HG03097 (cell line): ENCODE measurements around the gene DNAJC25.
A peak's percentile ranks its signal among the peaks of the same experiment; 100 is the strongest.
"Not testable (repeated sequence)": the region's sequence is repeated elsewhere in the genome, so short reads cannot be mapped to it uniquely, and the experiment has no call there.

Source experiments
- ATAC-seq: cut with Tn5 transposase; IDR thresholded peaks from one replicate; pipeline ENCODE4 v1.9.1; 2021; ENCODE audit not compliant: unreplicated experiment, low FRiP score

The DNAJC25 gene

DNA sequence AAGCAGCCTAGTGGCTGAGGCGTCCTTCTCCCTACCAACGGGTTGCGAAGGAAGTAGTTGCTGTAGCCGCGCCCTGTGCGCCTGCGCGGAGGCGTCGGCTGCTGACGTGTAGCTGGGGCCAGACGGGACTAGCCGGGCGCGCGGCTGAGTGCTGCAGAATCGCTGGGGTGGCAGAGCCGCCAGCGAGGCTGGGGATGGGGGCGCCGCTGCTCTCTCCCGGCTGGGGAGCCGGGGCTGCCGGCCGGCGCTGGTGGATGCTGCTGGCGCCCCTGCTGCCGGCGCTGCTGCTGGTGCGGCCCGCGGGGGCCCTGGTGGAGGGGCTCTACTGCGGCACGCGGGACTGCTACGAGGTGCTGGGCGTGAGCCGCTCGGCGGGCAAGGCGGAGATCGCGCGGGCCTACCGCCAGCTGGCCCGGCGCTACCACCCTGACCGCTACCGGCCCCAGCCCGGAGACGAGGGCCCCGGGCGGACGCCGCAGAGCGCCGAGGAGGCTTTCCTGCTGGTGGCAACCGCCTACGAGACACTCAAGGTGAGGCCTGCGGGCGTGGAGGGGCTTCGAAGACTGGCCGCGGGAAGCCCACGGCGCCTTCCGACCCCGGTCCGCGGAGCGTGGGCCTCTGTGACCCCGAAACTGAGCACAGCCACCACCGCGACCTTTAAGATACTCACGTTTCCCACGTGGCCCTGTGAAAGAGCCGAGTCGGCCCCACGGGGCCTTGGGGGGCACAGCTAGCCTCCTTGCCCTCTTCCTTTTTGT lies at the start of gene DNAJC25:
Gene DNAJC25 (plus strand): TSS at position 121 of the 758 bp plus-strand sequence. CDS start 74 bp downstream, at position 195.
- peak; percentile 96 for ATAC-seq

DNA sequence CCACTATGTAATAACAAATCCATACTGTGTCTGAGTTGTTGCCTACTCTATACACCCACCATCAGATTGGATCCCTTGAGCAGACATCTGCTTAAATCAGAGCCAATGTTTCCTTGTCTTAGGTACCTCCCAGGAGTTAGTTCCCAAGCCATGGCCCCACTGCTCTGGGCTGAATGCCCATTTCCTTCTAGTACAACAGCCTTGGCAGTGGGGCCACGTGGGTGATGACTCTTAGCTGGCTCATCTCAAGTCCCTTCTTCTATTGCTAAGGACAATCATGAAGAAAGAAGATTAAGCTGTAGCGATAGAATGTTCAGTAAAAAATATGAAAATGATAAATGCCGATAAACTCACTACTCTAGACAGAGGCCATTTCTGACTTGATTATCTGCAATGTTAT lies 48.2 kb upstream of the DNAJC25 start:
- no peak for ATAC-seq

DNA sequence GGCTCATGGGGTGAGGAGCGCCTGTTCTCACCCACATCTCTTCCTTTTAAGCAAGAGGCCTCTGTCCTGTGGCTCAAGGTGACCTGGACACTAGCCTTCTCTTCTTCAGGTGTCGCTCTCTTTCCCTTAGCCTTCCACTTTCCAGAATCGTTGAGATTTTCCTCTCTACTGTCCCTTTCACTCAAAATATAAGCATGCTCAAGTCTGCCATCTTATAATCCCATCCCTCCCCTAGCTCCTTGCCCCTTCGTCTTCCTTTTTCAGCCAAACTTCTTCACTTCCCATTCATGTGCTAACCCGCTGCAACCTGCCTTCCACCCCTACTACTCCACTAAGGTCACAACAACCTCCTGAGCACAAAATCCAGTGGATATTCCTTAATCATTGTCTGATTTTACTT lies 44.8 kb upstream of the DNAJC25 start:
- no peak for ATAC-seq

DNA sequence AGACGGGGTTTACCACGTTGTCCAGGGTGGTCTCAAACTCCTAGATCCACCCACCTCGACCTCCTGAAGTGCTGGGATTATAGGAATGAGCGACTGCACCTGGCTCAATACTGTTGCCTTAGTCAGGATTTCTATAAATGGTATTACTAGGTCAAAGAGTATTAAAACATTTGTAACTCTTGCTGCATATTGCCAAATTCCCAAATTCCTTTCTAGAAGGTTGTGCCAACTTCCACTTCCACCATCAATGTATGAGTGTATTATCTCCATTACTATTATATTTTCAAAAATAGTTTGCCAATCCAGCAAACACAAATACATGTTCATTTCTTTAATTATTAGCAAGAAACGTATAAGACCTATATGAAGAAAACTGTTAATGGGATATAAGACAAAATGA lies 42.3 kb upstream of the DNAJC25 start:
- no peak for ATAC-seq

DNA sequence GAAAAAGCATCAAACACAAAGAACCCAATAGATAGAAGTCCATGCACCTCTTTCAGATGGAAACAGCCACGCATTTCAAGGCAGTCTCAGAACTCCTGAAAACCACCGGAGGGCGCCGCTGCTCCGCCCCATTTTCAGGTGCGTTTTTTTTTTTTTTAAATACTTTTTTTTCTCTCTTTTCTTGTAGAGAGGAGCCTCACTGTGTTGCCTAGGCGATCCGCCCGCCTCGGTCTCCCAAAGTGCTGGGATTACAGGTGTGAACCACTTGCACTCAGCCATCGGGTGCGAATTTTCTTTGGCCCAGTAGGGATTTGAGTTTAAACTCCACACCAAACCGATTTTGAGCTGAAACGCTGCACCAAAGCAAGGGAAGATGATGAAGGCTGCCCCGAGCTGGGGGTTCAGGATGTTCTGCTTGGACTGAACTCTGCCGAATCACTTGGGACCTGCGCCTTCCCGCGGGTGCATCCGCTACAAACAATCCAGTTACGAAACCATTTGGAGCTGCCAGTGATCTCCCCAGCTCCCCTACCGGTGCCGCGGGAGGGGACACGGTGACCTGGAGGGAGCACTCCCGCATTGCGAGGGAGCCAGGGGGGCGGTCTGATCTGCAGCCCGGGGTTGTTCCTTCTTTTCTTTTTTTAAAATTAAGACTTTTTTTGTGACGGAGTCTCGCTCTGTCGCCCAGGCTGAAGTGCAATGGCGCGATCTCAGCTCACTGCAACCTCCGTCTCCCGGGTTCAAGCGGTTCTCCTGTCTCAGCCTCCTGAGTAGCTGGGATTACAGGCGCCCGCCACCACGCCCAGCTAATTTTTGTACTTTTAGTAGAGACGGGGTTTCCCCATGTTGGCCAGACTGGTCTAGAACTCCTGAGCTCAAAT lies 33.0 kb upstream of the DNAJC25 start:
- ATAC-seq: no peak

DNA sequence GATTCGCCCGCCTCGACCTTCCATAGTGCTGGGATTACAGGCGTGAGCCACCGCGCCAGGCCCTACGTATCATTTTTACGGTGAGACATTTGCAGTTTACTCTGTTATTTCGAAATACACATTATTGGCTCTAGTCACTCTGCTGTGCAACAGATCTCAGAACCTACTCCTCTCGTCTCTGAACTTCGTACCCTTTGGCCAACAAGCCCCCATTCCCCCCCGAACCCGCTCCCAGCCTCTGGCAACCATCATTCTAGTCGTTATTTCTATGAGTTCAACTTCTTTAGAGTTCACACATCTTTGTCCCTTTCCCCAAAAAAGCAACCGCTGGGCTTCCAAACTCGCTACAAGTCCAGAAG lies 32.4 kb upstream of the DNAJC25 start:
- ATAC-seq: no peak

DNA sequence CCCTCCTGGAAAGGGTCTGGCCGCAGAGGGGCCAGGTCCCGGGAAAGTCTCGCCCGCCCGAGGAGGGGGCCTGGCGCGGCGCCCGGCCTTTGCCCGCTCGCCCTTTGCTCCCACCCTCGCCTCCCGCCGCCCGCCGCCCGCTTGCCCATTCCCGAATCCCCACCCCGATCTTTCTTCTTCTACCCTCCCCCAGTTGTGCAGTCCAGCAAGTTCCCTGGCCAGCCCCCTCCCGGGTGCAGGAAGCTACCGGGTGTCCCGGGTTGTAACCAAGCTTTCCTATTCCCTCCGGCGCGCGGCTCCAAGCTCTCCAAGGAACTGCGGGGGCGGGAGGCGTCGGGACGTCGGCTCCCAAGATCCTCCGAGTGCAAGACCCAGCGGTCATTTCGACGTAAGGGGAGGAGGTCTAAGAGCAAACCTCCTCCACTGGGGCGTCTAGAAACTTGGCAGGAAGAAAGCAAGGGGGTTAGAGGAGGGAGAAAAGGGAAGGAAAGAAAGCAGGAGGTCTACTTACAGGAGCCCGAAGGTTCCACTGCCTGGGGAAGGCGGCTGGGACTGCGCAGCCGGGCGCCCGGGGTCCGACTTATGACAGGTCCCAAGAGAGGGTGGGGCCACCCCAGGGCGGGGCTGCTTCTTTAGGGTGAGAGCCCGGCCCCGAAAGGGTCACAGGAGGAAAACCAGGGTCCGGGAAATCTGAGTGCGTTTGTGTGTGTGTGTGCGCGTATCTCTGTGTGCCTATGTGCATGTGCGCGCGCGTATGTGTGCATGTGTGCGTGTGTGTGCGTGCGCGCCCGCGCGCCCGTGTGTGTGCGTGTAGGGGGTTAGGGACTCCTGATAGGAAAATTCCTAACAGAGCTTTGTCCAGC lies 31.8 kb upstream of the DNAJC25 start, which contains the start of gene PTGR1:
Gene PTGR1 (minus strand): TSS at position 556 of the 863 bp plus-strand sequence. CDS start 2,225 bp downstream, outside the sequence.
- ATAC-seq: no peak

DNA sequence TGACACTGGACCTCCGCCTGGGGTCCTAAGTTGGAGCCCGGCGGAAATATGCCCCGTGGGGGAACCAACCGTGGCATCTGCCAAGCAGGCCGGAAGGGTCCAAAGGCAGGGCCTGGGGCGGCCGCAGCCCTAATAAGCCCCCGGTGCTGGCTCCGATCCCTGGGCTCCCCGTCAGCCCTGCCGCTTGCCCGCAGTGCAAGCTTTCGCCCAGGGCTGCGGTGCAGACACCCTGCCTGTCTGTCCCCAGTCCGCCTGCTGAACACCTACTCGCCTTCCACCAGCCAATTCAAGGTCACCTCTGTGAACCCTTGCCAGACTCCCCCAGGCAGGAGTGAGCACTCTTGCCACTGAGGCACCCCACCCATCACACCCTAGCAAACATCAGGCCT lies 31.2 kb upstream of the DNAJC25 start:
- ATAC-seq: no peak

DNA sequence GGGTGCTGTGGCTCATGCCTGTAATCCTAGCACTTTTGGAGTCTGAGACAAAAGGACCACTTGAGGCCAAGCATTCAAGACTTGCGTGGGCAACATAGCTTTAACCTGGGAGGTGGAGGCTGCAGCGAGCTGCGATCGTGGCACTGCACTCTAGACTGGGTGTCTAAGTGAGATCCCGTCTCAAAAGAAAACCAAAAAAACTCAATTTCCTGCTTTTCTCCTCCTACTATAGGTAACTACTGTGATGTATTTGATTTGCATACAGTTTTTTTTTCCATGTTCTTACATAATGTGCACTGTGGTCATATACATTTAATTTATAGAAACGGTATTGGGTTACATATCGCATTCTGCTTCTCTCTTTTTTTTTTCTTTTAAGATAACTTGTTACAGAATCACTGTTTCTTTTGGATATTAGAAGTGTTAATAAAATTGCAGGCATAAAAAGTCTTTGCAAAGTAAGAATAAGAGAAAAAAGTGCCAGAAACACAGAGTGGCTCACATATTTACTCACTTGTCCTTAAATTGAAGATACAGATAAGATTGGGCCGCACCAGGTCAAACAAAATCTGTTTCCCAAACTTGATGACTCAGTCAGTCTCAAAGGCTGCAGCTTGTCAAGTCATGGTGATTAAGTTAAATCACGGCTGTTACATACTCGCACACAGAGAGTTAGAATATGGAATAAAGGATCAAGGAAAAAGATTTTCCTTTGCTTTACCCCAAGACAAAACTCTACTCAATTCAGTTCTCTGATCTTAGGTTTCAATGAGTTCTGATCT lies 29.7 kb upstream of the DNAJC25 start:
- no peak for ATAC-seq

DNA sequence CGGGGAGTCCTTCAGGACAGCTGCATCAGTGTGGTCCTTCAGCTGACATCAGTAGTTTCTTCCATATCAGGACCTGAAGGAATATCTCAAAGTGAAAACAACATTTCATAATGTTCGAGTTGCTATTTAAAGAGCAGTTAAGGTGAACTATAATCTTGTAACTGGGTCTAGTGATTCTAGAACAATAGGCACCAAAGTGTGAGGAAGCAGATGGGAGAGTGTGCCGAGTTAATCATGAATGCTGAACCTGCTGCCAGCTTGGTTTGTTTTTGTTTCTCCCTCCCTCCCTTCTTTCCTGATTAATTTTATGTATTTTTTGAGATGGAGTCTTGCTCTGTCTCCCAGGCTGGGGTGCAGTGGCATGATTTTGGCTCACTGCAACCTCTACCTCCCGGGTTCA lies 28.1 kb upstream of the DNAJC25 start:
- ATAC-seq: no peak

DNA sequence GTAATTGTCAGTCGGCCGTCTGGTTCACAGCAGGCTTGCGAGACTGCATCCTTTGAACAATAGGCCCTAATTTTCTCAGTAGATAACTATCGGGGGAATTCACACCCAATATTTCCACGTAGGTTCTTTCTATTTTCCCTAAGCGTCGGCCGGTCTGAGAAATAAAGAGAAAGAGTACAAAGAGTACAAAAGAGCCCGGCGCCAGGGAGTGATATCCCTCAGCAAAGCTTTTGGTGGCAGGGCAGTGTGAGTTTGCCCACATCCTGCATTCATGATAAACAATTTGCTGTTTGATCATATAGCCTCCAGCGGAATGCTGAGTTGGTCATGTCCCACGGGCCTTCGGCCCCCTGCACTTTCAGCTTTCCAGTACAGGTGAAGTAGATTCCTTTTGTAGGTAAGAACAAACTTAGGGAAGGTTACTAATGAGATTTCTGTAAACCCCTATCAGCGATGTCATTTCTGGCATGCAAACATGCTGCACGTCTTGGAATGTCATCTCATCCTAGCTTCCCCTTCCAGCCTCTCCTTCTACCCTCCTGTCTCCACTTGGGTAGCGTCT lies 27.0 kb upstream of the DNAJC25 start:
- ATAC-seq: no peak

DNA sequence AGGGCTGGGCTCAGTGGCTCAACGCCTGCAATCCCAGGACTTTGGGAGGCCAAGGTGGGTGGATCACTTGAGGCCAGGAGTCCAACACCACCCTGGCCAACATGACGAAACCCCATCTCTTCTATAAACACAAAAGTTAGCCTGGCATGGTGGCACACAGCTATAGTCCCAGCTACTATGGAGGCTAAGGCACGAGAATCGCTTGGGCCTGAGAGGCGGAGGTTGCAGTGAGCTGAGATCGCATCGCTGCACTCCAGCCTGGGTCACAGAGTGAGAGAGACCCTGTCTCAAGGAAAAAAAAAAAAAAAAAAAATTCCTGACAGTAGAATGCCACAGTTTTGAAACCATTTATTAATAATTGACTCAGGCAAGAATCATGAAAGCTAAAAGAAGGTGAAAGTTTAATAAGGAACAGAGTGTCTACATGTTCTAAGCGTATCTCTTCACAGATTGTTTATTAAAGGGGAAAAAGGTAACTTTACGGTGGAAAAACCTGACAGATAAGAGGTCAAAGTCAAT lies 26.0 kb upstream of the DNAJC25 start:
- no peak for ATAC-seq

DNA sequence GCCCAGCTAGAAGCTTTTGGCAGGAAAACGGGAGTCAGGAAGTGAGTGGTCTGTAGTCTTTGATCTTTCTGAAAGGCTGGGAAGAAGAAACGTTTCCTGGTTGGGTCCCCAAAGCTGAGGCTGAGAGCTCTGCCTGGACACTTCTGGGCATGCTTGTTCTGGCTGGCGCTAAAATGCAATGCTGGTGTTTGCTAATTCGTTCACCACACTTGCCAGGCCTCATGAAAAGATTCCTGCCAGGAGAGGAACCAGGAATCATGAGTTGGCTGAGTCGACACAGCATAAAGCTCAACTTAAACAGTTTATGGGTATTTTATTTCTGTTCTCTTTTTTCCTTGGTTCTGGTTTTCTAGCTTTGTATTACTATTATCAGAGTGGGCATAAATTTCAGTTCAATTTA lies 21.0 kb upstream of the DNAJC25 start:
- ATAC-seq: no peak

DNA sequence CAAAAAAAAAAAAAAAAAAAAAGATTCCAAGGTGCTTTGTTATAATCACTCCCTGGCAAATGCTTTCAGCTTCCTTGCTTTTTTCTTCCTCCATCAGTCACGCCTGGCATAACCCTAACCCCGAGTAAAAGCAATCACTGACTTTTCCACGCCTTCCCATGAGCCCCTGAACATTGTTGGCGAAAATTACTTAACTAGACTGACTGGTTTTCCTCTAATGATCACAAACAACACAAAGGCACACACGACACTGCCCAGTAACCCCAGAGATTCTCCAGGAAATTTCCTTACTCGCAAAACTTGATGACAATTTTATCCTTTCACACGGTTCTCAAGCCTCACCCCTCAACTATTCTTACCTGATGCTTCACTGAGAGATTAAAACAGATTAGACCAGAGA lies 20.3 kb upstream of the DNAJC25 start:
- no peak for ATAC-seq

DNA sequence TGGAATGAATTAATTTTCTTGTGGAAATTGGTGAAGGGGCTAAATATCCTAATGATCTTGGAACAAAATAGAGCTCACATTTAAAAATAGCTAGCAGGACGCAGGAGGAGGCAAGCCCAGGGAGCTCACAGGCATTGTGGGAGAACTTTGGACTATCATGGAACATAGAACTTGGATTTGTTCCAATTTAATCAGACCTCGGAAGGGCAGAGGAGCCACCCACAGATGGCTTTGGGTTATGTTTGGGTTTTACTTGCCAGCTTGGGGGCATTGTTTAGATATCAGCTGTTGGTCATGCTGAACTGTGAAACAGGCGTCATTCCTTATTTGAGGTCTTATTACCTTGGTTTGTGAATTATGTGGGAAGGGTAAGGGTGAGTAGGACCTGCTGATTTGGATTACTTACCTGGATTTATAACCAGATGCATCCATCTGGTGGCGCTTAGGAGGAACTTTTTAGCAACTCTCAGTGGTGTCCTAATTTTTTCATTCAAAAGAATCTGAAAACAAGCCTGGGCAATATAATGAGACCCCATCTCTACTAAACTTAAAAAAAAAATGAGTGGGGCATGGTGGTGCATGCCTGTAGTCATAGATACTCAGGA lies 17.6 kb upstream of the DNAJC25 start:
- no peak for ATAC-seq

DNA sequence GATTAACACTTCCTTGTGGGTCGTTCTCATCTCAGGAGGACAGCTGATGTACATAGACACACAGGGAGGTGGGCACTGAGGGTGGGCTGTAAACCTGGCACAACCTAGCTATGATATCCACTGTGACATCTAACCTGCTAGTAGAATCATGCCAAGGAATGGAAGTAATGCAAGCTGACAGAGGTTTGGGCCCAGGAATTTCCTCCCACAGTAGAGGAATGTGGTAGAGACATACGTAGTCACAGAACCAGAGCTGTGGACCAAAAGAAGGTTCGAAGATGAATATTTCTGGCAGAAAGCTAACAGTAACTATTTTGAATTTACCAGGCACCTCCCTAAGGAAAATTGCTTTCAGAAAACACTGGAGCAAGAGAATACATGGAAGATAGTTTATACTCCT lies 15.2 kb upstream of the DNAJC25 start:
- ATAC-seq: no peak

DNA sequence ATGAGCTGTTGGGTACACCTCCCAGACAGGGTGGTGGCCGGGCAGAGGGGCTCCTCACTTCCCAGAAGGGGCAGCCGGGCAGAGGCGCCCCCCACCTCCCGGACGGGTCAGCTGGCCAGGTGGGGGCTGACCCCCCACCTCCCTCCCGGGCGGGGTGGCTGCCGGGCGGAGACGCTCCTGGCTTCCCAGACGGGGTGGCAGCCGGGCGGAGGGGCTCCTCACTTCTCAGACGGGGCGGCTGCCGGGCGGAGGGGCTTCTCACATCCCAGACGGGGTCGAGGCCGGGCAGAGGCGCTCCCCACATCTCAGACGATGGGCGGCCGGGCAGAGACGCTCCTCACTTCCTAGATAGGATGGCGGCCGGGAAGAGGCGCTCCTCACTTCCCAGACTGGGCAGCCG lies 13.8 kb upstream of the DNAJC25 start:
- ATAC-seq: not testable (repeated sequence)

DNA sequence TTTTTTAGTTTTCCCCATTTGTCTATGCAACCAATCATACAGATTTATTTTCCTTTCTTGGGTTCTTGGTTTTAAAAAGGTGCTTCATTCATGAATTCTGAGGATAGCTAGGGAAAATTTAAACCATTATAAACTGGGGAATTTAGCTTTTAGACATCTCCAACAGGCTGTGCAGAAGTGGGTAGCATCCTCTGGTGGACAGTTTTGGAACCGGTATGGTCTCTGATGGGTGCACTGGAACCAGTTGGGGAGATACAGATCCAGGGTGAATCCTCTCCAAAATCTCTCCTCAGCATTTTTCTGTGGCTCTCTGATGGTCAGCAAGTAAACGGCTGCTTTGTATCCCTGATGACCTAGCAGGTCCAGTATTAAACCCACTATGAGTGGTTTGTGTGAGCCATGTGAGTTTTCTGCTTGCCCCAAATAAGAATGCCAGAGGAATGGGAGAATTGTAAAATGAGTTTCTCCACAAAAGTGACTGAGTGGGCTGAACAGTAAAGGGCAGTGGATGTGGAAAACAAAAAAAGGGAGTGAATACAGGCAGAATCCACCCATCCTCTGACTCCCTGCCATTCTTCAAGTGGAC lies 9.1 kb upstream of the DNAJC25 start:
- ATAC-seq: no peak

DNA sequence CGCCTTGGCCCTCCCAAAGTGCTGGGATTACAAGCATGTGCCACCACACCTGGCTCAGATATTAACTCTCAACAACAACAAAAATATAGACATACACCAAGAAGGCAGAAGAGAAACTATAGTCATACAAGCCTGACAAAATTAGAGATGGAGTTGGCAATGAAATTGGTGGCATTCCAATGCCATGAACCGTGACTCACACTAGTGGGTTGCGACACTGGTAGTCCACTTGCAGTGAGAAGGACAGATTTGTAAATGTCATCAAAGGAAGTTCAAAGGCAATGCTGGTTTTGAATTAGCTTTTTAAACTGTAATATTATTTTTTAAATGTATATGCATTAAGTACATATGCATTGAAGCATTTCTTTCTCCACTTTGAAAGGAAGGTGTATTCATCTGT lies 8.5 kb upstream of the DNAJC25 start:
- ATAC-seq: no peak
